Measurements from ENCODE around the gene CCDC9. TPM values are rescaled to one million over a fixed set of nuclear protein-coding genes. Genes with fewer than 3 reads are reported as not detected.
"Not testable (repeated sequence)": the region's sequence is repeated elsewhere in the genome, so short reads cannot be mapped to it uniquely, and the experiment has no call there.

Gene CCDC9
- polyA plus RNA-seq, 5 donors: 17.4 to 32.7 (median 28.1) TPM

DNA sequence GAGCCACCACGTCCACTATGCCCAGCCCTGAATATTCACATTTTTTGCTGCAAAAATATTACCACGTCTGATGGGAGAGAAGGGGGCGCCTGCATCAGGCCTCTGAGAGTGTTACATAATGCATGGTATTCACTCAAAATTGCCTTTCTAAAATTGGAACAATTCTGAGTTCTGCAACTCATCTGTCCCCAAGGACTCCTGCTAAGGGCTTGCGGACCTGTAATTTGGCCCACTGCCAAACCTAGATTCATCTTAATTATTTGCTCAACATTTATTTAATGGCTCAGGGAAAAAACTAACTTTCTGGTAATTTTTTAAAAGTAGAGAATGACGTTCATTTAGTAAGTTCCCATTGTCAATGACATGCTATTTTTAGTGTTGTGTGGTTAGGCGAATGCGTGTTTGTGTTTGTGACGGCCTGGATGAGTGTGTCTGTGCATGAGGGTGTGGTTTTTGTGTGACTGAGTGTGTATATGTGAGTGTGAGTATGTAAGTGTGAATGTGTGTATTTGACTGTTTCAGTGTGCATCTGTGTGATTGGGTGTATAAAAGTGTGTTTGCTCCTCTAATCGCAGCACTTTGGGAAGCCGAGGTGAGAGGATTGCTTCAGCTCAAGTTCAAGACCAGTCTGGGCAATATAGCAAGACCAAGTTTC is 27.2 kb downstream of the CCDC9 start:
- DNase-seq: no peak

DNA sequence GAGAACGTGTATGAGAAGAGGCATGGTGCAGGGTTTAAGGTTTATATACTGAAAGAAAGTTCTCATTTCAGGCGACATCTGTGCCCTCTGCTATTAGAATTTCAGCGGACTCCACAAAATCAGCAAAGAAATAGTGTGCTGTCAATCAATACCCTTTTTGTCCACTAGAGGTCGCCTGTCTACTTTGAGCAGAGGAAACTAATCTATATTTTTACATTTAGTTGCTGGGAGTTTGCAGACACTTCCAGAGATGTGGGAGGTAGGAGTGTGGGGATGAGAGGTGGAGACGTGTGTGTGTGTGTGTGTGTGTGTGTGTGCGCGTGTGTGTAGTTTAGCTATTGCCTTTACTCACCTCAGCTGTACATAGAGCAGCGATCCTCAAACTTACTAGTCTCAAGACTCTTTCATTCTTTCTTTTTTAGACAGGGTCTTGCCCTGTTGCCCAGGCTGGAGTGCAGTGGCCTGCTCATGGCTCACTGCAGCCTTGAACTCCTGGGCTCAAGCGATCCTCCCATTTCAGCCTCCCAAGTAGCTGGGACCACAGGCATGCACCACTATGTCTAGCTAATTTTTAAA is 28.1 kb downstream of the CCDC9 start:
- peak in 1 of 2 donors; percentile 64 for DNase-seq

DNA sequence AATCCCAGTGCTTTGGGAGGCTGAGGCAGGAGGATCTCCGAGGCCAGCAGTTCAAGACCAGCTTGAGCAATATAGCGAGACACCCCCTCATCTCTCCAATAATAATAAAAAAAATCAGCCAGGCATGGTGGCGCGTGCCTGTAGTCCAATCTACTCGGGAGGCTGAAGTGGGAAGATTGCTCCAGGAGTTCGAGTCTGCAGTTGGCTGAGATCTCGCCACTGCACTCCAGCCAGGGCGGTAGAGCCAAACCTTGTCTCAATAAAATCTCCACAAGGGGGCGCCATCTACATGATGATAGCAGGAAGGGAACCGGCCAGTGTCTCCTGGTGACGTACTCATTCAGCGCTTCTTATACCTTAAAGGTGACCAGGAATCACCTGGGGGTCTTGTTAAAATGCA is 39.7 kb downstream of the CCDC9 start:
- DNase-seq: peak in 1 of 2 donors; percentile 50

DNA sequence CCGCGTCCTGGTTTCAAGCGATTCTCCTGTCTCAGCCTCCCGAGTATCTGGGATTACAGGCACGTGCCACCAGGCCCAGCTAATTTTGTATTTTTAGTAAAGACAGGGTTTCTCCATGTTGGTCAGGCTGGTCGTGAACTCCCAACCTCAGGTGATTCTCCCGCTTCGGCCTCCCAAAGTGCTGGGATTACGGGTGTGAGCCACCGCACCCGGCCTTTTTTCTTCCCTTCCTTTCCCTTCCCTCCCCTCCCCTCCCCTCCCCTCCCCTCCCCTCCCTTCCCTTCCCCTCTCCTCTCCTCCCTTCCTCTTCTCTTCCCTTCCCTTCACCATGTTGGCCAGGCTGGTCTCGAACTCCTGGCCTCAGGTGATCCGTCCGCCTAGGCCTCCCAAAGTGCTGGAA is 44.5 kb downstream of the CCDC9 start:
- not testable (repeated sequence) for DNase-seq

DNA sequence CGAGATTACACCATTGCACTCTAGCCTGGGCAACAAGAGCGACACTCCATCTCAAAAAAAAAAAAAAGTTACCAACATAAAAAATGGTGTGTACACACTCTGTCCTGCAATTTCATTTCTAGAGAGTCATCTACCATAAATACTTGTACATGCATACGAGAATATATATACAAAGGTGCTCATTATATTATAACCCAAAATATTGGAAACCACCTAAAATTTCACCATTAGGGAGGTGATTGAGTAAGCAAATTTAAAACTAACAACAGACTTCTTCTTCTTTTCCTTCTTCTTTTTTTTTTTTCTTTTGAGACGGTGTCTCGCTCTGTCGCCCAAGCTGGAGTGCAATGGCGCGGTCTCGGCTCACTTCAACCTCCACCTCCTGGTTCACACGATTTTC is 45.9 kb downstream of the CCDC9 start:
- DNase-seq: no peak

DNA sequence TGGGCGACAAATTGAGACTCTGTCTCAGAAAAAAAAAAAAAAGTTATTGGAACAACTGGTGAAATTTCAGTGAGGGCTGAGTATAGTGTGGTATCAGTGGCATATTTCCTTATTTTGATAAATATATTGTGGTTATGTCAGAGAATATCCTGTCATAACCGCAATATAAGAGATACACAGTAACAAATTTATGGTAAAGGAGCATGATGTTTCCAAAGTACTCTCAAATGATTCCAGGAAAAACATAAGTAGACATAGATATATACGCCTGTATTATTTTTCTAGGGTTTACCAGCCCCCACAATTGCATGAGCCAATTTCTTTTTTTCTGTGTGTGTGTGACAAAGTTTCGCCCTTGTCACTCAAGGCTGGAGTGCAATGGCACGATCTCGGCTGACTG is 47.6 kb downstream of the CCDC9 start:
- DNase-seq: no peak

DNA sequence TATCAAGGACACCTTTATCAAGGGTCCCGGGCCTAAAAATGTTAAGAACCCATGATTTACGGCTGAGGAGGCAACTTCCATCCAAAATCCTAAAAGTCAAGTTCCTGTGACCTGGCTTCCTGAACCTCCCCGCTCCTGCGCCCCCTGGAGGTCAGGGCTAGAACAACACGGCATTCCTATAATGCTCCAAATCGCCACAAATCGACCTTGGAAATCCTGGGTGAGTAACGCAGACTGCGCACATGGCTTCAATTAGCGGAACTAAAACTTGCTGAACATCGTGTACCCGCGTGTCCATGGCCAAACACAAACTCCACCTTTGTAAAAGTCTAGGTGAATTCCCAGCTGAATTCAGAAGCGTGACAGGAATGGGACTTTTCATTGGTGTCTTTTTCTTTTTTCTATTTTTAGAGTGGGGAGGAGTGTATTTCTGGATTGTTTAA is 49.0 kb downstream of the CCDC9 start:
- DNase-seq: peak in 1 of 2 donors; percentile 39

DNA sequence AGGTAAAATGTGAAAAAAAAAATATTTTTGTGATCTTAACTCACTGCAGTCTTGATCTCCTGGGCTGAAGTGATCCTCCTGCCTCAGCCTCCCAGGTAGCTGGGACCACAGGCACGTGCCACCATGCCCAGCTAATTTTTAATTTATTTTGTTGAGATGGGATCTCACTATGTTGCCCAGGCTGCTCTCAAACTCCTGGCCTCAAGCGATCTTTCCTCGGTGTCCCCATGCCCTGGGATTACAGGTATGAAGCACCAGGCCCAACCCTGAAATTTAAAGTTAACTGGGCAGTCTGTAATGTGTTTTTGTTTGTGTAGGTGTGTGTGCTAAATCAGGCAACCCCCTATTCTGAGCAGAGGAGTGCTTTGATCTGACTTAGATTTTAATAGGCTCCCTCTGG is 50.0 kb downstream of the CCDC9 start:
- no peak for DNase-seq

DNA sequence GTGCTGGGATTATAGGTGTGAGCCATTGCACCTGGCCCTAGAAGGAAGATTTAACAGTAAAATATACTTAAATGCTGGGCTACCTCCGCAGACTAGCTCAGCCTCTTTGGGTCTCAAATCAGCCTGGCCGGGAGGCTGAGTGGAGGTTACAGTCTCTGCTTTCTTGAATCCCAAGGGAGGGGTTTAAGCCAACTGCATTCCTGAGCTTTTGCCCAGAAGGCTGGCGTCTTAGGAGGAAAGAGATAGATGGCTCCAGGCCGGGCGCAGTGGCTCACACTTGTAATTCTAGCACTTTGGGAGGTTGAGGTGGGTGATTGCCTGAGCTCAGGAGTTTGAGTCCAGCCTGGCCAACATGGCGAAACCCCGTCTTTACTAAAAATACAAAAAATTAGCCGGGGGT is 52.7 kb downstream of the CCDC9 start:
- DNase-seq: no peak

DNA sequence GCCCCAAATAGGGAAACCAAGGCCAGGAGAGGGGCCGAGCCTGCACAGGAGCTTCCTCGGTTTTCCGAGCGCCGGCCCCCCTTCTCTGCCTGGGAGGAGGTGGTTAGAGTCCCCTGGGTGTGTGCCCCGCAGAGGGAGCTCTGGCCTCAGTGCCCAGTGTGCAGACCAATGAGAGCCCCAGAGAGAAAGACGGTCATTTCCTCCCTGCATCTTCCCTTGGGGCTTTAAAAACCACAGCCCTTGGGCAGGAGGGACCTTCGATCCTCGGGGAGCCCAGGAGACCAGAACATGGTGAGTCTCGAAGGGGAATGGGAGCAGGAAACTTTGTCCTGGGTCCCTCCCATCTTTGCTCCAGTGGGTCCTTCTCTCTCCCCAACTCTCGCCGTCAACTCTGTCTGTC is 53.3 kb downstream of the CCDC9 start, which contains the start of gene C5AR1:
C5AR1 (plus strand) TSS at position 254 of the 400 bp plus-strand sequence; CDS start at position 289, 35 bp downstream.
- DNase-seq: no peak

DNA sequence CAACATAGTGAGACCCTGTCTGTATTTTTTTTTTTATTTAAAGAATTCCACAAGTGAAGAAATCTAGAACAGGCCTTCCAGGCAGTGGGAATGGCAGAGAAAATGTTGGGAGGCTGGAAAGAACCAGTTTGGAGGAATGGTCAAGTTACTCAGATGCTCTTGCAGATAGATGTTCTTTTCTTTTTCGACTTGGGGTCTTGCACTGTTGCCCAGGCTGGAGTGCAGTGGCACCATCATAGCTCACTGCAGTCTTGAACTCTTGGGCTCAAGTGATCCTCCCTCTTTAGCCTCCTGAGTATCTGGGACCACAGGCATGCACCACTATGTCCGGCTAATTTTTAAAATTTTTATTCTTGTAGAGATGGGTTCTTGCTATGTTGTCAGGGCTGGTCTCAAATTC is 54.0 kb downstream of the CCDC9 start:
- no peak for DNase-seq

DNA sequence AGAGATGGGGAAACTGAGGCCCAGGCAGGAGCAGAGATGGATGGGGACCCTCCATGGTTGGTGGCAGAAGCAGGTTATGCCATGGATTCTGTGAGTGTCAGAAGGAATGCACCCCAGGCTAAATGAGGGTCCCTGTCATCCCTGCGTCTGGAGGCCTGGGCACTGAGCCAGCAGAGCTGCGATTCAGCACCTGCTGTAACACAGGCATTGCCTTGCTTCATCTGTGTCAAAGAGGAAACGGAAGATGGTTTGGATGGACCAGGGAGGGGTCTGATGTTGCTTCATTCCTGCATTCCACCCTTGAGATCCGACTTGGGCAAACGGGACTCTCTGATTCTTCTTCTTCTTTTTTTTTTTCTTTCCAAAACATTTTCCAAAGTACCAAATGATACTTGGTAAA is 54.5 kb downstream of the CCDC9 start:
- no peak for DNase-seq

DNA sequence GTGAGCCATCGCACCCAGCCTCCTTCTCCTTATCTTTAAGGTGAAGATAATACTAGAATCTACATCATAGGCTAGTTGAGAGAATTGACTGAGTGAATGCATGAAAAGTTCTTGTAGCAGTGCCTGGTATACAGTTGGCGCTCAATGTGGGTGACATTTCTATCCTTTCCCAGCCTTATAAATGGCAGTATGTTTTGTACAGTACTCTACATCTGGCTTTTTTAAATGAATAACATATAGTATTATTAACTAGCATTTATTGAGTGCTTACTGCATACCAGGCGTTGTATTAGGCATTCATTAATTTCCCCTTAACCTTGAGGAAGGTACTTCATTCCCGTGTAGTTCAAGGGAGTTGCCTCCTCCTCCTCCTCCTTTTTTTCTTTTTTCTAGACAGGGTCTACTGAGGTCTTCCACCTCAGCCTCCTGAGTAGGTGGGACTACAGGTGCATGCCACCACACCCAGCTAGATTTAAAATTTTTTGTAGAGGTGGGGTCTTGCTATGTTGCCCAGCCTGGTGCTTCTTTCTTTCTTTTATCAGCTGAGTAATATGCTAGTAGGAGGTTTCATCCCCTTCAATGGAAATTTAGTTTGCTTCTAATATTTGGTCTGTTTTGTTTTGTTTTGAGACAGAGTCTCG is 56.2 kb downstream of the CCDC9 start:
- no peak for DNase-seq

DNA sequence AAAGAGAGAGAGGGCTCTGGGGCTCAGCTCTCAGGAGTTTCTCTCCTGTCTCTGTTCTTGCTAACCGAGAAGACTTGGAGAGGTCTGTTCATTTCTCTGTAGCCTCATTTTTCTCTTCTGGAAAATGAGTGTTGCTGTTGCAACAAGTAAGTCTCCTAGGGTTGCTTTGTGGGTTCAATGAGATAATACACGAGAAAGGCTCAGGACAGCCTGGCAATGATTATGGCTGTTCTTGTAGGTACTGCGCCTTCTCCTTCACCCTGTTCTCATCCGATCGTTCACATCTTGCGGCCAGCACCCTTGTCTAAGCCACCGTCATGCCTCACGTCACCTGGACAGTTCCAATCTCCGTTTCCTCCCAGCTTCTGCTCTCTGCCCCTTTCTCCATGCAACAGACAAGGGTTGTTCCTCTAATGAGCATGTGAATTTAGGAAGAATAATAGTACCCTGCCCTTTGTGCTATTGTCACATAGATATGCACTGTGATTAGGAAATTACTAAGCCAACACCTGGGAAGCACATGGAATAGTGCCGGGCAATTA is 57.5 kb downstream of the CCDC9 start:
- DNase-seq: no peak

DNA sequence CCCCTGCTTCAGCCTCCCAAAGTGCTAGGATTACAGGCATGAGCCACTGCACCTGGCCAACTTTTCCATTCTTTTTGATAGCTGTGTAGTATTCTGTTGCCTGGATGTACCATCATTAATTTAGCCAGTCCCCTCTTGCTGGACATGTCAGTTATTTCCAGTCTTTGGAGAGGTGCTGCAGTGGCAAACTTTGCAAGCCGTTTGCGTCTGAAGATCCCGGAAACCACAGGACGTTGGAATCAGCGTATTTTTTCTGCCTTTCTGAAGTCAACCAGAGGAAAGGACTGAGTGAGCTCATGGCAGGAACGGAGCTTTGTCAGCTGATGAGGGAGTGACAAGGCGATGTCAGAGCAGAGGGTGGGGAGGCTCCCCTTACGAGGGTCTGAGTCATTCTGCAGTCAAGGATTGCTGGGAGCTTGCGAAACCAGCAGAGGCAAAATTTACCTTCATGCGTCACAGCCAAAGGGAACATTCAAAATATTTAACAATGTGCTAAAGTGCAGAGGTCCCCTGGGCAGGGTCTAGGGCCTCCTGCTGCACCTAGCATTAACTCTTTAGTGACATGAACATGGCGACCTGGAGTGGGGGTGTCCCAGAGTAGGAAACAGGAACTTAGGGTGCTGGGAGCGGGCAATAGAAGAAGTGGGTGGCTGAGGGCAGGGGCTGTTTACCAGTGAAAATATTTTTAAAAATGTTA is 58.9 kb downstream of the CCDC9 start:
- no peak for DNase-seq

DNA sequence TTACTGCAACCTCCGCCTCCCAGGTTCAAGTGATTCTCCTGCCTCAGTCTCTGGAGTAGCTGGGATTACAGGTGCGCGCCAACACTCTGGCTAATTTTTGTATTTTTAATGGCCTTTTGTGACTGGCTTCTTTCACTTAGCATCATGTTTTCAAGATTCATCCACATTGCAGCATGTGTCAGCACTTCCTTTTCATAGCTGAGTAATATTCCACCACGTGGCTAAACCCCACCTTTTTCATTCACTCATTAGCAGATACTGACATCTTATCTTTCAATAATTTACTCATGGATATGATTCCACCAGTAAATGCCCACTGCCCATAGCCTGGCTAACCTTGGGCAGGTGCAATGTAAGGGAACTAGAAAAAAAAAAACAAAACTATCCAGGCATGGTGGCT is 60.2 kb downstream of the CCDC9 start:
- DNase-seq: no peak

DNA sequence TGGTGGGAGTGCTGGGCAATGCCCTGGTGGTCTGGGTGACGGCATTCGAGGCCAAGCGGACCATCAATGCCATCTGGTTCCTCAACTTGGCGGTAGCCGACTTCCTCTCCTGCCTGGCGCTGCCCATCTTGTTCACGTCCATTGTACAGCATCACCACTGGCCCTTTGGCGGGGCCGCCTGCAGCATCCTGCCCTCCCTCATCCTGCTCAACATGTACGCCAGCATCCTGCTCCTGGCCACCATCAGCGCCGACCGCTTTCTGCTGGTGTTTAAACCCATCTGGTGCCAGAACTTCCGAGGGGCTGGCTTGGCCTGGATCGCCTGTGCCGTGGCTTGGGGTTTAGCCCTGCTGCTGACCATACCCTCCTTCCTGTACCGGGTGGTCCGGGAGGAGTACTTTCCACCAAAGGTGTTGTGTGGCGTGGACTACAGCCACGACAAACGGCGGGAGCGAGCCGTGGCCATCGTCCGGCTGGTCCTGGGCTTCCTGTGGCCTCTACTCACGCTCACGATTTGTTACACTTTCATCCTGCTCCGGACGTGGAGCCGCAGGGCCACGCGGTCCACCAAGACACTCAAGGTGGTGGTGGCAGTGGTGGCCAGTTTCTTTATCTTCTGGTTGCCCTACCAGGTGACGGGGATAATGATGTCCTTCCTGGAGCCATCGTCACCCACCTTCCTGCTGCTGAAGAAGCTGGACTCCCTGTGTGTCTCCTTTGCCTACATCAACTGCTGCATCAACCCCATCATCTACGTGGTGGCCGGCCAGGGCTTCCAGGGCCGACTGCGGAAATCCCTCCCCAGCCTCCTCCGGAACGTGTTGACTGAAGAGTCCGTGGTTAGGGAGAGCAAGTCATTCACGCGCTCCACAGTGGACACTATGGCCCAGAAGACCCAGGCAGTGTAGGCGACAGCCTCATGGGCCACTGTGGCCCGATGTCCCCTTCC is 63.9 kb downstream of the CCDC9 start:
- no peak for DNase-seq
